NCI-H510A (cell line): ENCODE data around the gene ADORA3.

Source experiments
- DNase-seq: peaks from one replicate; lab custom pipeline; 2025; lab: John Stamatoyannopoulos, UW

ADORA3 gene

GRCh38 chr1:111507411-111508201, 4.2 kb upstream of the ADORA3 start:
- DNase-seq: peak; percentile 45

DNA sequence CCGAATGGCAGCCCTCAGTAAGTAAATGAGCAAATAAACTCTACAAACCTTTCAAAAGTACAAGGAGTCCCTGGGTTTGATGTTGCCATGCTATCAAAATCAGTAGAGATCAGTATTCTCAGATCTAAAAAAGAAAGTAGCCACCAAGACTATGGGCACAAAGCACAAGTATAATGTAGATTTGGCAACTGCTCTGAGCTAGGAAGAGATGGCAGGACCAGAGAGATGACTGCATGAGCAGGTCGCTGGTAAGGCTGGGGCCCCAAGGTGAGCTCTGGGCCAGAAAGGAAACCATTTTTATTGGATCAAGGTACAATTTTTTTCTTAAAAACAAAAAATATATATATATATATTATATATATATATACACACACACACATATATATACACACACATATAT, 3.1 kb upstream of the ADORA3 start:
- no peak for DNase-seq

- DNase-seq: no peak
Observed at GRCh38 chr1:111505641-111506119, 2.2 kb upstream of the ADORA3 start.

DNA sequence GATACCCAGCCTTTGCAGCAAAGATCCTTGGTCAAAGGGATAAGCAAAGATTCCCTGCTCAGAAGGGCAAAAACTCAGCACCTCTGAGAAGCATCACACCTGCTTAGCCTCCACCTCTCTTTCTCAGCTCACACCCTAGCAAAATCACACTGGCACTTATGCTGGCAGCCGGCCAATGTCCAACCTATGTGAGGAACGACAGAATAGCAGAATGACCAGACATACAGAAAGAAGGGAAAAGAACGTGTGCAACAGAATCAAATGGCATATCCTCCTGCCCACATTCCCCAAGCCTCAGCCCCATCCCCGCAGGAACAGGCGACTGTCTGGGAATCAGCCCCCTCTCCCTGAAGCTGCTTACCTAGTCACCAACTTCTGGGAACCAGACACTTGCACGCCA, 664 bp upstream of the ADORA3 start:
- no peak for DNase-seq

- no peak for DNase-seq
Observed at GRCh38 chr1:111501645-111502044, 1.8 kb downstream of the ADORA3 start.

DNA sequence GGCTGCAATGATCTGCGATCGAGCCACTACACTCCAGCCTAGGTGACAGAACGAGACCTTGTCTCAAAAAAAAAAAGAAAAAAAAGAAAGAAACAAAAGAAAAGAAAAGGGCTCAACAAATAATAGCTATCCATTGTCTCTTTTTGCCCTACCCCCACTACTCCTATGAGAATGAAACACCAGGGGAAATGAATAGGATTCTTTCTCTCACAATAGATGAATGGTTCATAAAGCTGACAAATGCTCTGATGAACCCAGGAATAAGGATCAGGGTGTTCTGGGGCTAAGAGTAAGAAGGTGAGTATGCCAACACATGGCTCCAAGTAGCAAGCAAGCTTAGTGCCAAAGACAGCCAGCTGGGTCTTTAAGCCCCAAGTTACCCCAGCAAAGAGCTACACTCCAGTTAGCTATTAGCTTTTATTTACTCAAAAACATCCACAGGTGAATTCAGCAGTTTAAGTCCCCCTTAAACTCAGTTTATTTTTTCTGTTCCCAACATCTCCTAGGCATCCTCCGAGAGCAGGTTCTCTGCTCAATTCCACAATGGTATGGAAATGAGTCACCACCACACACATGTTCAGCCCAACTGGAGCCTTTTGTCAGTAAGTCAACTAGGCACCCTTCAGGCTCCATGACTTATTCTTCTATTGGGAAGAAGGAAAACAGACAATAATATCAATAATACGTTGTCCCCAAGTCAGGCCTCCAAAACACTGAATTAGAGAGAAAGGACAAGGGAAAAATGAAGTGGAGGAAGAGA, 4.2 kb downstream of the ADORA3 start:
- no peak for DNase-seq

DNA sequence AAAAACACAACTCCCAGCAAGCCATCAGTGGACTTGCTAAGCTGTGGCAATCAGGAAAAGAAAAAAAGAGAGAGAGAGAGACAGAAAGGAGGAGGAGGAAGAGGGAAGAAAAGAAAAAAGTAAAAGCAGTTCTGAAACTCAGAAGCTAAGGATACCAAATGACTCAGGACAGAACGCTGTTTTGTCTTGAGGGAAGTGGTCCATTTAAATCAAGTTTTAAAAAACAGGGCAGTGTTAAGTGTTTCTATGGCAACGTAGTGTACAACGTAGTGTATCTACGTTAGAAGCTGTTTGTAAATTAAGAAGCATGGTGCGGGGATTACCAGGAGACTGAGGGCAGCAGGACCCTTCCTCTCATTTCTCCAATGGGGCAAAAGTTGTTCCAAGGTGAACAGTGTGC, 5.8 kb downstream of the ADORA3 start:
- DNase-seq: no peak

GRCh38 chr1:111496398-111496797, 7.0 kb downstream of the ADORA3 start:
- DNase-seq: no peak

DNA sequence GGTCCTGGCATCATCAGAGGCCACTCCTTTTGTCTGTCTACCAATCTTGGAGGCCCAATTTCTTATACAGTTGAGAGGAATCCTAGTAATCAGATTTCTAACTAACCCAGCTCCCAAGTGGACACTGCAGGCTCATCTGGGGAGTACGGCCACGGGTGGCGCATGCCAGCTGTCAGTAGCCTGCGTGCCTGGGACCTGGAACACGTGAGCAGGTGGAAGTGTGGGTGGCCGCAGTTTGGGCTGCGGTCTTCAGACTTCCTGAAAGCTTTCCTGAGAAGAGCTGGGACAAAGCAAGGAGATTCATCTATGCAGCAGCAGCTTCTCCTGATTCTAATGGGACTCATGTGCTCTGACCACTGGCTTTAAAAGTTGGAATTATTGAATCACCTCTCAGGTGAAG, 12.4 kb downstream of the ADORA3 start:
- no peak for DNase-seq

DNA sequence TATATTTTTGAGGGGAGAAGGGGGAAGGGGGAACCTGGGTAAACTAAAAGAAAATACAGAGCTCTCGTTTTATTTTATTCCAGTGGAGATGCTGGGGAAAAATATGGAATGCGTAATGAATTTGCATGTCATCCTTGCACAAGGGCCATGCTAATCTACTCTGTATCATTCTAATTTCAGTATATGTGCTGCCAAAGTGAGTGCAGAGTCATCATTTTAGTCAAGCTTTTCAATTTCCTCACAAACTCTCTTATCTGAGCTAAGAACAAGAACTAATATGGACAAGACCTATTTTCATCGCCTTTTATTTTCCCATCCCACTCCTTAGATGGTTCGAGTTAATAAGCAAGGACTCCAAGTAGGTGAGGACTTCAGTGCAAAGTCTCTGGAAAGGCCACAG, 13.2 kb downstream of the ADORA3 start:
- DNase-seq: no peak

DNA sequence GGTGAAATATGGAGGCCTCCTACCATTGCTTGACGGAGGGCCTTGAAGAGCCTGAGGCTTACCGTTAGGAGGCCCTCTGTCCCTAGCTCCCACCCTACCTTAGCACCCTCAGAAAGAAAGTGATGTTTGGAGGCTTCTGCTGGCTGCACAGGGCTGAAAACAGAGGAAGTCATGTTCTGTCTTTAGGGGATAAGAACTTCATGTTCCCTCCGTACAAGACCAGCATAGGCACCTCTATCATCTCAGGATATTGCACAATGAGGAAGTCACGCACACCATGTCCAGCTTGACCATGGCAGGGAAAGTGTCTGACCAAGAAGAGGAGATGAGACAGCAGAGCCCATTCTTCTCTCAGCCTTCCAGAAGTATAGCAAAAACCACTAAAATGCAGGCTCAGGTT, 13.8 kb downstream of the ADORA3 start:
- DNase-seq: no peak

DNA sequence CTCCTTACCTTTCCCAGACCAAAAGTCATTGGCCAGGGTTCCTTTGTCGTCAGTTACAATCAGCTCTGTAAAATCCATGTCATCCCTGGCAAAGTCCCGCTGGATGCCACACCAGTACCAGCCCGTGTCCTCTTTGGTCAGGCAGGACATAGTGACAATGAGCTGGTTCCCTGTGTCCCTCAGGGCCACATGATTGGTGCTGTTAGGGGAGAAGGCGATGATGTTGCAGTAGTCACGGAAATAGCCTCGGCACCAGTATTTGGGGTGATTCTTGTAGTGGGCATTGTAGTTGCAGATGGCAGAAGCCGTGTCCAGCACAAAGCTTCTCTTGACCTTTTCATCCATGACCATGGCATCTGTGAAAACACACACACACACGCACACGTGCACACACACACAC, 14.8 kb downstream of the ADORA3 start:
- no peak for DNase-seq

DNA sequence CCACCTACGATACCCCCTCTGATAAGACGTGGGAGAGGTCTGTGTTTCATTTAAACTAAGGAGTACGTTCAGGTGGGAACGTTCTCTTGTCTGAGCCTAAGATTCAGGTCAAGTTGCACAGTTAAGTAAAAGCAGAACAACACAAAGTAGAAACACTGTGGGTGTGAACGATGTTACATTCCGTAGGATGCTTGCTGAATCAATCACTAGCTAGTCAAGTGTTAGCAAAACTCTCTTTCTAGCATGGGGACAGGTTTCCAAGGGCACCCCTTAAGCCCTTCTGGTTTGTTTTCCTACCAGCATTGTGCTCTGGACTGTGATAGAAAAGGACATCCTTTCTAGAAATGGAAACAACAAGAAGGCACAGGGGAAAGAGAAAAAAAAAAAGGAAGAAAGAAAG, 16.3 kb downstream of the ADORA3 start:
- no peak for DNase-seq

- DNase-seq: no peak
Observed at GRCh38 chr1:111486431-111486830, 17.0 kb downstream of the ADORA3 start.

GRCh38 chr1:111484391-111485026, 18.9 kb downstream of the ADORA3 start:
- DNase-seq: no peak

GRCh38 chr1:111483876-111484275, 19.6 kb downstream of the ADORA3 start:
- no peak for DNase-seq

- no peak for DNase-seq
Observed at GRCh38 chr1:111483166-111483565, 20.3 kb downstream of the ADORA3 start.

DNA sequence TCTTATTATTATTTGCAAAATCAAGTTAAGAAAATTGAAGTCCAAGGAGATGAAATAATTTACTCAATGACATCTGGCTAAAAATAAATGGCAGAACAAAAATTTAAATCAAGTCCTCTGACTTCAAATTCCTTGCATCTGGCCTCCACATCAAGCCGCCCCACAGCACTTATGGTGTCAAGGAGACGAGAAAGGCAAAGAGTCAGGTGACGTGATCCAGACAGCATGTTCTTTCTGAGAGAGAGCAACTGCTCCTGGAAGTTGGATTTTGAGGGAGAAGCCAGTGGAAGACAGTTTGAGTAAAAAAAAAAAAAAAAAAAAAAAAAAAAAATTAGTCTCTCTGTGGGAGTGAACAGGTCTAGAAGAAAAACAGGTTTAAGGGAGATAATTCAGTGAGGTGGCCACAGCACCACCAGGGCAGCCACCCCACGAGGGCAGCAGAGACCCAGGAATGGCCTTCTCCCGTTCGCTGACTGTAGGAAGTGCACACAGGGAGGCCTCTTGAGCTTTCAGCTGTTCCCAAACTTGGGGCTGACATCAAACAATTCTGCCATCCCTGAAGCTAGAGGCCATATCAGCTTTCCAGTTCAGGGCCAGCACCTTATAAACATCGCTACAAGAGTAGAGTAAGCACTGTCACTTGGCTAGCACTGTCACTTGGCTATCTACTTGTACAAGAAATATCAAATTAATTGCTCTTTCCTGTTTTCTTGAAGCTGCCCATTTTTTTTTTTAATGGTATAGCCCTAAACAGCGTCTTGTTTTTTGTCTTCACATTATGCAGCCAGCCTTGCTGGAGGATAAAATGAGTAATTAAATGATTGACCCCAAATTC, 21.8 kb downstream of the ADORA3 start:
- peak; percentile 11 for DNase-seq

GRCh38 chr1:111480674-111481073, 22.8 kb downstream of the ADORA3 start:
- no peak for DNase-seq

GRCh38 chr1:111476761-111477309, 26.6 kb downstream of the ADORA3 start:
- DNase-seq: no peak

DNA sequence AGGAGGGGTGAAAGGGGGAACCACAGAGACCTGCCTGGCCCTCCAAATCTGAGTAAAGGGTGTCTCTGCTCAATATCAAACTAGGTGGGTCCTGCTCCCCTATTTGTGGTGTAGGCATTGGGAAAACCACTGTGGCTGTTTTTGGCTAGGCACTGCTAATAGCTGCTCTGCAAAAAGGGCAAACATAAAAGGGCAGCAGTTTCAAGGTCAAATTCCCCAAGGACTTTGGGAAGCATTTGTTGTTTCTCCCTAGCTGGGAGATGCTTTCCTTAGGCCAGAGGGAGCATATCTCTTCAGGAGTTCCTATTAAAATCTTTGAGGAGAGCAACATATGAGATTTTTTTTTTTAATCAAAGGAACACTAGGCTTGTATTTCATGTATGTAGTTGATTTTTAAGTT, 27.2 kb downstream of the ADORA3 start:
- no peak for DNase-seq

- DNase-seq: no peak
Observed at GRCh38 chr1:111475701-111476100, 27.7 kb downstream of the ADORA3 start.
